GM18858 (cell line): Measurements from ENCODE around the gene VSTM2A.
A peak's percentile ranks its signal among the peaks of the same experiment; 100 is the strongest.
"Not testable (repeated sequence)": the region's sequence is repeated elsewhere in the genome, so short reads cannot be mapped to it uniquely, and the experiment has no call there.

ENCODE experiments used
- ATAC-seq: cut with Tn5 transposase; IDR thresholded peaks from one replicate; pipeline ENCODE4 v1.9.1; 2021; ENCODE audit not compliant: unreplicated experiment

Gene VSTM2A

GRCh38 chr7:54541669-54542625 lies at the start of gene VSTM2A:
TSS of gene VSTM2A (plus strand) at chr7:54542375. CDS start at chr7:54542731, 356 bp downstream.
- ATAC-seq, result no peak

GRCh38 chr7:54504531-54504930 lies 37.6 kb upstream of the VSTM2A start:
- ATAC-seq, result not testable (repeated sequence)

- ATAC-seq, result no peak
Measured at GRCh38 chr7:54529568-54529967, 12.6 kb upstream of the VSTM2A start.

- ATAC-seq, result no peak
Measured at GRCh38 chr7:54538122-54538521, 4.1 kb upstream of the VSTM2A start.

GRCh38 chr7:54543051-54543488 lies 895 bp downstream of the VSTM2A start:
- ATAC-seq, result no peak

- ATAC-seq, result no peak
Measured at GRCh38 chr7:54544149-54544526, 2.0 kb downstream of the VSTM2A start.

GRCh38 chr7:54544527-54545240 lies 2.5 kb downstream of the VSTM2A start:
- ATAC-seq, result no peak

GRCh38 chr7:54545241-54545563 lies 3.0 kb downstream of the VSTM2A start:
- ATAC-seq, result no peak

GRCh38 chr7:54546081-54546985 lies 4.2 kb downstream of the VSTM2A start:
- no peak for ATAC-seq

GRCh38 chr7:54546986-54547314 lies 4.8 kb downstream of the VSTM2A start:
- no peak for ATAC-seq

- no peak for ATAC-seq
Measured at GRCh38 chr7:54550471-54550870, 8.3 kb downstream of the VSTM2A start.

- no peak for ATAC-seq
Measured at GRCh38 chr7:54556121-54556520, 13.9 kb downstream of the VSTM2A start.

- no peak for ATAC-seq
Measured at GRCh38 chr7:54559401-54559800, 17.2 kb downstream of the VSTM2A start.

GRCh38 chr7:54560198-54560597 lies 18.0 kb downstream of the VSTM2A start:
- ATAC-seq, result no peak

GRCh38 chr7:54560723-54561122 lies 18.5 kb downstream of the VSTM2A start:
- no peak for ATAC-seq

GRCh38 chr7:54563329-54563916 lies 21.2 kb downstream of the VSTM2A start:
- no peak for ATAC-seq

GRCh38 chr7:54565432-54565831 lies 23.3 kb downstream of the VSTM2A start:
- ATAC-seq, result no peak

GRCh38 chr7:54581511-54581910 lies 39.3 kb downstream of the VSTM2A start:
- no peak for ATAC-seq

- no peak for ATAC-seq
Measured at GRCh38 chr7:54591404-54592386, 49.5 kb downstream of the VSTM2A start.

GRCh38 chr7:54596747-54597146 lies 54.6 kb downstream of the VSTM2A start:
- peak; percentile 89 for ATAC-seq
